GM21619 (cell line): ENCODE results near the gene FLAD1.

Source experiments
- ATAC-seq: cut with Tn5 transposase; IDR thresholded peaks from one replicate; pipeline ENCODE4 v1.9.1; 2021; ENCODE audit not compliant: unreplicated experiment

FLAD1 gene

GRCh38 chr1:155034318-155035208 lies 51.4 kb downstream of the FLAD1 start:
- no peak for ATAC-seq

DNA sequence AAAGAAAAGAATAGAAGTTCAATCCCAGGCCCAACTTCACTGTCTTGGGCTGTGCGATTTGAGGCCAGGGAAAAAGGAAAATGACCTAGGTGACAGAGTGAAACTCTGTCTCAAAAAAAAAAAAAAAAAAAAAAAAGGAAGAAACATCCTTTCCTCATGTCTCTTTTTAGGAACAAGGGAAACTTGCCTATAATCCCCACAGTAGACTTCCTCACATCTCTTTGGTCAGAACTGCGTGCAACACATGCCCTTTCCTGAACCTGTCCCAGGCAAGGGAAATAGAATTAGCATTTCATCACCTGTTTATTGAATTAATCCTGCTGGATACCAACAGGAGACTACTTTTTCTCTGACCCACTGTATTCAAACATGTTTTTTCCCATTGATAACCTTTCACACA lies 52.8 kb downstream of the FLAD1 start:
- ATAC-seq: no peak

GRCh38 chr1:155037043-155037442 lies 53.9 kb downstream of the FLAD1 start:
- ATAC-seq: no peak

DNA sequence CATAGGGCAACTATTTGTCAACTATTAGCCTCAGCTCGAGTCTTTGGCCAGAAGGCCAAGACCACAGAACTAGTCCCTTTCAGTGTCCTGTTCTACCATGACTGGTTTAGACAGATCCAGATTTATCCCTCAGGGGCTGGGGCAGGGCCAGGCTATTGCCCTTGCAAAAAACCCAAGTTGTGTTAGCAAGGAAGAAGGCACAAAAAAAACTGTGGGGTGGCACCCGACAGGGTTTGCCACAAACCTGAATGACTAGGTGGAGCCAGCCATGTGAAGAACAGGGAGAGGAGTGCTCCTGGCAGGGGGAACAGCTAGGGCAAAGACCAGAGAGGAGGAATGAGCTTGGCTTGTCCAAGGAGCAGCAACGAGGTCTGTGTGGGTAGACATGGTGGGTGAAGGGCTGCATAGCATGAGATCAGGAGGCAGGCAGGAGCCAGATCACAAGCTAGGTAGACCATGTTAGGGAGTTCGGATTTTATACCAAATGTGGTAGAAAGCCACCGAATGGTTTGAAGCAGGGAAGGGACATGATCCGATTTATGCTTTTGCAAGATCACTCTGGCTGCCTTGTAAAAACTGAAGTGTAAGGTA lies 54.8 kb downstream of the FLAD1 start:
- no peak for ATAC-seq

DNA sequence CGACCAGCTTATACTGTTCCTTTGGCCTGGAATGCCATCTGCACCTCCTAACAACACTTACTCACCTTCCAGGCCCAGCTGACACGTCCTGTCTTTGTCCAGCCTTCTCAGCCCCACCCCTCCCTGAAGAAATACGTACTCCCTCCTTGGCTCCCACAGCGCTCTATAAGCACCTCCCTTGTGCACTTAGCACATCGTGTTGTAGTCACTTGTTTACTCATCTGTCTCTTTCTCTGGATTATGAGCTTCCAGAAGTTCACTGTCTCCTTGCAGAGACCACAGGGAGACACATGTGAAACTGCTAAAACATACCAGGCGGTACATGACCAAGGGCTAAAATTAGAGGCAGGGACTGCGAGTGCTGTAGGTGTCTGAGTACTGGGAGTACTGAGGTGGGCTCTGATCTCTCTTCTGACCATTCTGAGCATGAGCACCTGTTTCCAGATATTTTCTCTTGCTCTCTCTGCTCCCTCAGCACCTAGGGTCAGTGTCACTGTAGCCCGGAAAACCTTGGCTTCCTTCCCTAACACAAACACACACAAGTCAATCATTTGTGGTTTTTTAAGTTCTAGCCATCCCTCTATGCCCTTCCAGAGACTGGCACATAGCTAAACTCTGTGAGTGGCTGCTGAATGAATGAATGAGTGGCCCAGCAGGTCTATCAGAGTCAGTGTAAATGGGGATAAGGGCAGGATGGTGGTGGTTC lies 55.6 kb downstream of the FLAD1 start:
- no peak for ATAC-seq

DNA sequence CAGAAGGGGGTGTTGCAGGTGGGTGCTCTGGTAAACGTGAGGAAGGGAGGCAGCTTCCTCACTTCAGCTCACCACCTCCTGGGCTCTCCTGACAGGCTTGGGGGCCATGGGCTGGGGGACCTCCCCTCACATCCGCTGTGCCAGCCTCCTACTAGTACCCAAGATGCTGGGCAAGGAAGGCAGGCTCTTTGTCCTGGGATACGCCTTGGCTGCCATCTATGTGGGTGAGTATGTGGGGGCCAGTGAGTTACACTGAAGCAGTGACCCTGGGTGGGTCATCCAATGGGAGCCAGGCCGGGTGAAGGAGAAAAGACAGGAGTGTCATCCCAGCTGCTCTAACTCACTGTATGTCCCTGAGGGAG lies 56.1 kb downstream of the FLAD1 start:
- ATAC-seq: no peak

GRCh38 chr1:155040358-155041093 lies 57.4 kb downstream of the FLAD1 start:
- no peak for ATAC-seq
